Glomerular visceral epithelial cell (primary cell): ENCODE measurements around the gene DPM3.
"Not testable (repeated sequence)": the region's sequence is repeated elsewhere in the genome, so short reads cannot be mapped to it uniquely, and the experiment has no call there.

Source experiments
- DNase-seq: peaks from one replicate; pipeline ENCODE4 v3.0.0-alpha.2; 2016; ENCODE audit errors: extremely low spot score

The DPM3 gene, protein sequence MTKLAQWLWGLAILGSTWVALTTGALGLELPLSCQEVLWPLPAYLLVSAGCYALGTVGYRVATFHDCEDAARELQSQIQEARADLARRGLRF

DNA sequence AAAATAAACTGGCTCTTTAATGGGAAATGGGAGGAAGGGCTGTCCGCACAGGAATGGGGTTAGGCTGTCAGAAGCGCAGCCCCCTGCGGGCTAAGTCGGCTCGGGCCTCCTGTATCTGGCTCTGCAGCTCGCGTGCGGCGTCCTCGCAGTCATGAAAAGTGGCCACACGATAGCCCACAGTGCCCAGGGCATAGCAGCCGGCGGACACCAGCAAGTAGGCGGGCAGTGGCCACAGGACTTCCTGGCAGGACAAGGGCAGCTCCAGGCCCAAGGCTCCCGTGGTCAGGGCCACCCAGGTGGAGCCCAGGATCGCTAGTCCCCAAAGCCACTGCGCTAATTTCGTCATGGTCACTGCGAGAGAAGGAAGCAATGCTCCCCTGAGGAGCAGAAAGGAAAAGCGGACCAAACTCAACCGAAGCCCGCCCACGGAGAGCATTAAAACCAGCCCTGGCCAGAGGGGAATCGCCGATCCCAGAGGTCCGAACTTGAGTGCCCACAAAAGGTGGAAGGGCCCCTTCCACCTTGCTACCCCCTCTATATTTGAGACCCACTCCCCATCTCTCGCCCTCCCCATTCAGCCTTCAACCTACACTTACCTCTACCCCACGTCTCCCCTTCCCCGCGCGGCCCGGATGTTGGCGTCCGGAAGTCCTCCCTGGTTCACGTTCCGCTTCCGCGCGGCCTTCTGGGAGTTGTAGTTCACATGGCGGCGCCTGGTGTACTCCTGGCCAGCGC, at the start of gene DPM3:
Gene DPM3, minus strand, starts transcription at position 637 of the 735 bp plus-strand sequence. Its CDS starts 291 bp downstream, at position 346.
- peak; percentile 79 for DNase-seq

DNA sequence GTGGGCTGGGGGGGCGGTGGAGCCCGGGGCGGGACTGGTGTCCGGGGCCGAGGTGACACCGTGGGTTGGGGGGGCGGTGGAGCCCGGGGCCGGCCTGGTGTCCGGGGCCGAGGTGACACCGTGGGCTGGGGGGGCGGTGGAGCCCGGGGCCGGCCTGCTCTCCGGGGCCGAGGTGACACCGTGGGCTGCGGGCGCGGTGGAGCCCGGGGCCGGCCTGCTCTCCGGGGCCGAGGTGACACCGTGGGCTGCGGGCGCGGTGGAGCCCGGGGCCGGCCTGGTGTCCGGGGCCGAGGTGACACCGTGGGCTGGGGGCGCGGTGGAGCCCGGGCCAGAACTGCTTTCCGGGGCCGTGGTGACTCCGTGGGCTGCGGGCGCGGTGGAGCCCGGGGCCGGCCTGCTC, 49.6 kb upstream of the DPM3 start:
- DNase-seq: not testable (repeated sequence)

DNA sequence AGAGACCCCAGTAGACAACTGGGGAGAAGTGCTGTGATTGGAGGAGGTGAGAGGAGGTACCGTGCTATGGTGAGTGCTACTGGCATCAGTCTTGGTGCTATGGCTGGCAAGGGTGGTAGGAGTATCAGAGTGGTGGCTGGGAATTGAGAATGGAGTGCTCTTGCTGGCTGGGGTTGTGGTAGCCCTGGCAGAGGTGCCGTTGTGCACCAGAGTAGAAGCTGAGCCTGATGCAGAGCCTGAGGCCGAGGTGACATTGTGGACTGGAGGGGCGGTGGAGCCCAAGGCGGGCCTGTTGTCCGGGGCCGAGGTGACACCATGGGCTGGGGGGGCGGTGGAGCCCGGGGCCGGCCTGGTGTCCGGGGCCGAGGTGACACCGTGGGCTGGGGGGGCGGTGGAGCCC, 47.9 kb upstream of the DPM3 start:
- no peak for DNase-seq

DNA sequence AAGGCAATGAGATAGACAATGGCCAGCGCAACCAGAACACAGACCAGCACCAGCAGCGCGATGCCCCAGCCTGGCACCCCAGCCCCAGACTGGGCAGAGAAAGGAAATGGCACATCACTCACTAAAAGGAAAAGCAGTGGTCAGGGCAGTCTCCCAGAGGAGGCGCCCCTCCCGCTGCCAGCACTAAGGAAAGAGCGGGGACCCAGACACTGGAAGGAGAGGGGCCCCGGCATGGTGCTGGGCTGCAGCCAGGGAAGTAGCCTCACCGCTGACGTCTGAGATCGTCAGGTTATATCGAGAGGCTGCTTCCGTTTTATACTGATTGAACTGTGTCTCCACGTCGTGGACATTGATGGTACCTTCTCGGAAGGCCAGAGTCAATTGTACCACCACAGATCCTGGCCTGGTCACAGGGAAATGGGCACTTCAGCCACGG, 47.1 kb upstream of the DPM3 start:
- no peak for DNase-seq

DNA sequence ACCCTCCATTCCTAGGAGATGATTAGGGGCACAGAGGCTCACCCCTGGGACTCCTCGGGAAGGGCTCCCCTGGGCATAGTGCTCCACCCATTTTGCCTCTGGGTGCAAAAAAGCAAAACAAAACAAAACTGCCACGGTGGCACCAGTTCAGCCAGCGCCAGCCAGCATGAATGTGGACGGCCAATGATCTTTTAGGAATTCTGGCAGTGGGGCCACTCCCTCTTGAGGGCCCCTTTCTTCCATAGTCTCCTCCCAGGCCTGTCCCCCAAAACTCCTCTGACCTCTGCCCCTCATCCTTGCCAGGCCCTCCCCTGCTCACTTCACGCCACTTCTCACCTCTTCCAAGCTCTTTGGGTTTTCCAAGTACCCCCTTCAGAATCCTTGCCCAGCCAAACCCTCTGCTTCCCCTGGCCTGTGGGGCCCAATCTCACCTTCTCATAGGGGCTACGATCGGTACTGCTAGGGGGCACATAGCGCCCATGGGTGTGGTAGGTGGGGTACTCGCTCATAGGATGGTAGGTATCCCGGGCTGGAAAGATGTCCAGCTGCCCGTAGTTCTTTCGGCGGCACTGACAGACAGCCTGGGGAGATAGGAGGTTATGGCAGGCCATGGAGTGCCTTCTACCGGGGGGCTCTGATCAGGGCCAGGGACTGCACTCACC, 46.6 kb upstream of the DPM3 start:
- DNase-seq: no peak

DNA sequence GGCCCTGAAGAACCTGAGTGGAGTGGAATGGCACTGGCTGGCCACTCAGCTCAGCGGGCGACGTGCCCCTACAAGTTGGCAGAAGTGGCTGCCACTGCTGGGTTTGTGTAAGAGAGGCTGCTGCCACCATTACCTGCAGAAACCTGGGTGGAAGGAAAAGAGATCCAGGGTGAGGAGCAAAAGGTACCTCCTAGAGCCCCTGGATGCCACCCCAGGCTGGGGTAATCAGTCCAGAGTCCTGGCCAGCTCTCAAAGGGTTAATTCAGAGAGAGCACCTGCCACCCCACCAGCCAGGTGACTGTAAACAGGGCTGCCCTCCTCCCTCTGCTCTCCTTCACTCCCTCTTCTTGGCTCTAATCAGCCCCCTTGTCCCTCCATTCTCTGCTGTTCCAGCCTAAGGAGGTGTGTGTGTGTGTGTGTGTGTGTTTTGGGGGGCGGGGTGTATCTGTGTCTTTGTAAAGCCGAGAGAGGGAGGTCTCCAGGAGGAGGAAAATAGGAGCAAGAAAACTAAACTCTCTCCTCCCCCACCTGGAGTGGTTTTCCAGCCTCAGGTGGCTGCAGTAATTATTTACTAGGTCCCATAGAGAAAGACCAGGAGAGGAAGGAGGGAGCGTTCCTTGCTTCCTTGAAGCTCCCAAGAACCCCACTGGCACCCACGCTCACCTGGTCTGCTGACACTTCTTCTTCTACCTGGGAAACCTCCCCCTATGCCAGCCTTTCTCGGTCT, 45.9 kb upstream of the DPM3 start:
- DNase-seq: no peak

DNA sequence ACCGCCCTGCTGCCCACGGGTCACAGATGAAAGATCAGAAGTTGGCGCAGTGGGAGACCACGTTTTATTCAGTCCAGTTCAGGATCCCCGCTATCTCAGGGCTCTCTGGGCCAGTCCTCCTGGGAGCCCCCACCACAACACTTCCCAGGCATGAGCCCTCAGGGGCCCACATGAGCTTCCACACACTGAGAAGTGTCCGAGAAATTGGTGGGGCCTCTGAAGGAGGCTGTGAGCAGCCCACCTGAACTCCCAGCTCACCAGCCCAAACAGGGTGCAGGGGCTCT, 45.4 kb upstream of the DPM3 start:
- no peak for DNase-seq

DNA sequence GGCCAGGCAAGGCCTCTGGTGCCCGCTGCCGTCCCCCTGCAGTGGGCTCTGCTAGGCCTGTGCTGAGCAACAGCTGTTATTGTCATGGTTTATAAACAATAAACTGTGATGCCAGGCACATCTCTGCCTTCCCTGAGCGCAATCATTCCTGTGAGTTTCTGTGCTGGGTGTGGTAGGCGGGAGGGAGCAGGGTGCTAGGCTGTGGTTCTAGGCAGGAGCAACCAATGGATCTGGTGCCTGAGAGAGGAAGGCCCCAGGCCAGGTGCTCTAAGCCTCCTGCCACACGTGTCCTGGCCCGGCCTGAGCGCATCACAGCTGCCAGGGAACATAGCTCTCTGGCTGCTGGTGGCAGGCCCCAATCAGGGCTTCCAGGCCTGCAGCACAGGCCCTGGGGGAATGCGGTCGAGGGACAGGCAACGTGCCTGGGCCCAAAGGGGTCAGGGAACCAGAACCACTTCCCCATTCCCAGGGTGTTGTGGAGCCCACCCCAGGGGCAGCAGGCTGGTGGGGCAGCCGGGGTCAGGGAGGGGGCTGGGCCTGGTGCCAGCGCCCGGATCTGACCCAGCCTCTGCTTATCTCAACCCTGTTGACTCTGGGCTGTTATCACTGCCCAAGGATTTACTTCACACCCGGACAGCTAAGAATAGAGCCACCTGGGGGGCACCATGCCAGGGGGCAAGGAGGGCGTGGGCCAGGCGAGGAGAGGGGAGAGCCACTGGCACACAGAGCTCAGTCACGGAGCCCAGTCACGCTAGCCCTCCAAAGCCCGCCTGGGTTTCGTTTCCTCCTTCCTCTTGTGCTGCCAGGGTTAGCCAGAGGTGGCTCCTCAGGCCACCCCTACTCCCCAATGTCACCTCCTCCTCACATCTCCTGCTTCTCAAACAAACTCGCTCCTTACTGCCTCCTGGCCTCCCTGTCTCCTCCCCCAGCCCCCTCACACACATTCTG, 44.8 kb upstream of the DPM3 start:
- no peak for DNase-seq

DNA sequence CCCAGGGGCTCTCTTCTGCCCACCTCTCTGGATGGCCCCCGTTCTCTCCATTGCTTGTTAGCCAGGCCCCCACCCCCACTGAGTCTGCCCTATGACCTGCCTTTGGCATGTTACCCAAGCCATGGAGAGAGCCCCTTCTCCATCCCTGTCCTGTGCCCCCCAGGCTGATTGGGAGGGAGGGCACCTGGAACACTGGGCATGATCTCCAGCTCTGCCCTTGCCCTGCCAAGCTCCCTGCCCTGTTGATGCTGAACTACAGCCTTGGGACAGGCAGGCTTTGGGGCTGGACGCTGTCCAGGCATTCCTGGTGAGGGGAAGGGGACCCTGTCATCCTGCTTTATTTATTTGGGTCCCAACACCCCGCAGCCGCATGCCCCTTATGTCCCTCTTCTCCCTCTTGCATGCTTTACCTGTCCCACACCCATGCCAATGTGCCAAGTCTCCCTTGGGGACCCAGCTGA, 44.0 kb upstream of the DPM3 start:
- no peak for DNase-seq

DNA sequence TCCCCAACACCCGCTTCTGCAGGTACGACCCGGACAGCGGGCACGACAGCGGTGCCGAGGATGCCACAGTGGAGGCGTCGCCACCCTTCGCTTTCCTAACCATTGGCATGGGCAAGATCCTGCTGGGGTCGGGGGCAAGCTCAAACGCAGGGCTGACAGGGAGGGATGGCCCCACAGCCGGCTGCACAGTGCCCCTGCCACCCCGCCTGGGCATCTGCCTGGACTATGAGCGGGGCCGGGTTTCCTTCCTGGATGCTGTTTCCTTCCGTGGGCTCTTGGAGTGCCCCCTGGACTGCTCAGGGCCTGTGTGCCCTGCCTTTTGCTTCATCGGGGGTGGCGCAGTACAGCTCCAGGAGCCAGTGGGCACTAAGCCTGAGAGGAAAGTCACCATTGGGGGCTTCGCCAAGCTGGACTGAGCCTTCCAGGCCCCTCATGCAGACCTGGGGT, 43.5 kb upstream of the DPM3 start:
- no peak for DNase-seq

DNA sequence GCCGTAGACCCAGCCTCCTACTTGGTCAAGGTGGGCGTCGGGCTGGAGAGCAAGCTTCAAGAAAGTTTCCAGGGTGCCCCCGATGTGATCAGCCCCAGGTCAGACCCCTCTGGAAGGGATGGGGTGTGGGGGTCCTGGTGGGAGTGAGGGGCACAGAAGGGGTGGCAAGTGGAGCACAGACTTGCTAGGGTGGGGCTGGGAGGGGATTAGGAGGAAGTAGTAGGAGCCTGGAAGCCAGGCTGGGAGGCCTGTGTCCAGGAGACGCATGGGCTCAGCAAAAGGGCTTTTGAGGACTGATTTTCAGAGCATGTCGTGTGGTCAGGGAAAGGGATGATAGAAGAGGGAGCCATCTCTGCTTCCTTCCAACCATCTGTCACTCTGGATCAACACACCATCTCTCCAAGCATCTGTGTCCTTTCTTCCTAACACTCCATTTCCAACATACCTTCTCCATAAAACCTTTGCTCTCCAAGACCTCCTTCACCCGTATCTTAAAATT, 41.8 kb upstream of the DPM3 start:
- no peak for DNase-seq

DNA sequence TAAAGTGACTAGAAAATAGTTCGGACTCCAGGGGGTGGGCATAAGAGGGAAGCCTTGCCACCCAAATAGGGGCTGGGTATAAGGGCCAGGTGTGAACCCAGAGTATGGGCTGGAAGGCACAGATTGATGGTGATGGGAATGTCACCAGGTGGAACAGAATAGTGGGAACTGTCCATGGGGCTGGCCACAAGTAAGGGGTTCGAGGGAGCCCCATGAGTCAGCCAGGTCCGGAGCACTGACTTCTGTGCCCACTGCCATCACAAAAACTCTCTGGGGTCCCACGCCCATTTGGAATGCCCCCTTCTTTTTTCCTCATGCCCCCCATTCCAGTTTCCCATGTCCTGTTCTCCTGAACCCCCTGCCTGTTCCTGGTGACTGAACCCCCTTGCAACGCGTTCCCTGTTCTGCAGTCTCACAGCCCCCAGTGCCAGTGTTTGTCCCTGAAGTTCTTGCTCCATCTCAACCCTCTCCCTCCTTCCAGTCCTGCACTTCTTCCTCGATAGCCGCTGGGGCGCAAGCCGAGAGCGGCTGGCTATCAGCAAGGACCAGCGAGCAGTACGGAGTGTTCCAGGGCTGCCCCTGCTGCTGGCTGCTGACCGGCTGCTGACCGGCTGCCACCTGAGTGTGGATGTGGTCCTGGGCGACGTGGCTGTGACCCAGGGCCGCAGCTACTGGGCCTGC, 41.2 kb upstream of the DPM3 start:
- DNase-seq: no peak

DNA sequence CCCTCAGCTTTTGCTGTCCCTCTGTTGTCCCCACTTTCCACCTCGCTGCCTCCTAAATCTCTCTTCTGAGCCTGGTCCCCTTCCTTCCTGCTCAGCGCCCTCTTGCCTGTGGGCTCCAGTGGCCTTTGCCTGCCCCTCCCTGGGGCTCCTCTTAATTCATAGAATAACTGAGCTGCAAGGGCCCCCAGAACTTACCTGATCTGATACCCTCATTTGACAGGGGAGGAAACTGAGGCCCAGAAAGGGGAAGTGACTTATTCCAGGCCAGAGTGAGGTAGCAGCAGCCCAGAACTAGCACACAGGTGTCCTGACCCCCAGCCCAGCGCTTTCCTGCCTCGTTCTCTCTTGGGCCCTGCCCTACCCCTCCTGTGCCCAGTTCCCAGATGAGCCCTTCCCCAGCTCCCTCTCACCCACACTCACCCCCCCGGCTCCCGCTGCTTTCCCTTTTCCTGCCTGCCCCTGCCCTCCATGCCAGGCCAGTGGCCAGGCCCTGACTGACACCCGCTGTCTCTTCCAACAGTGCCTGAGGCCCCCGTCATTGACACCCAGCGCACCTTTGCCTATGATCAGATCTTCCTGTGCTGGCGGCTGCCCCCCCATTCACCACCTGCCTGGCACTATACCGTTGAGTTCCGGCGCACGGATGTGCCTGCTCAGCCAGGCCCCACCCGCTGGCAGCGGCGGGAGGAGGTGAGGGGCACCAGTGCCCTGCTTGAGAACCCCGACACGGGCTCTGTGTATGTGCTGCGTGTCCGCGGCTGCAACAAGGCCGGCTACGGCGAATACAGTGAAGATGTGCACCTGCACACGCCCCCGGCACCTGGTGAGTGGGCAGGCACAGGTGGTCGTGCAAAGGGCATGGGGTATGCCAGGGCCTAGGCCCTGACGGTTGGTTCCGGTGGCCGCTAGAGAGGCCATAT, 39.0 kb upstream of the DPM3 start:
- no peak for DNase-seq

DNA sequence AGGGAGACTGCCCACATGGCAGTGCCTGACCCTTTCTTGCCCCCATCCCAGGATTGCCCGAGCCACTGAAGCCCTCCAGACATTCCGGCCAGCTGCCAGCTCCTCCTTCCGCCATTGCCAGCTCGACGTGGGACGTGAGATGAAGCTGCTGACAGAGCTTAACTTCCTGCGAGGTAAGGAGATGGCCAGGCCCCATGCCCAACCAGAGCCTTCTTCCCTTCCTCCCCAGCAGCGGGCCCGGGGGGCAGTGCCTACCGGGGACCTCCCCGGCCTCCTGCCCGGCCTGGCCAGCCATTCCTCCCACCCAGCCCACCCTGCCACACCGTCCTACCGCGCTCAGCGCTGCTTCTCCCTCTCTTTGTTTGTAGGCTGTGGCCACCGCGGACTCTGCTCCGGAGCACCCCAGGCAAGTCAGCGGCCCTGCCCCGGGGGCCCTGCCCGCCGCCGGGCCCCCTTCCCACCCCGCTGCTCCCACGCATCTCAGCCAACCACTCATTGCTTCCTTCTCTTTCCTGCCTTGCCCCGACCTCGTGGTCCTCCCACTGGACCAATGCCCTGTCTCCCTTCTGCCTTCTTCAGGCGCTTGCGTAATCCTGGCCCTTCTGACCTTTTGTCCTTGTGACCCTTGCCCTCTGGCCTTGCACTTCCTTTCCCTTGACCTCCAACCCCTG, 38.2 kb upstream of the DPM3 start:
- DNase-seq: no peak

DNA sequence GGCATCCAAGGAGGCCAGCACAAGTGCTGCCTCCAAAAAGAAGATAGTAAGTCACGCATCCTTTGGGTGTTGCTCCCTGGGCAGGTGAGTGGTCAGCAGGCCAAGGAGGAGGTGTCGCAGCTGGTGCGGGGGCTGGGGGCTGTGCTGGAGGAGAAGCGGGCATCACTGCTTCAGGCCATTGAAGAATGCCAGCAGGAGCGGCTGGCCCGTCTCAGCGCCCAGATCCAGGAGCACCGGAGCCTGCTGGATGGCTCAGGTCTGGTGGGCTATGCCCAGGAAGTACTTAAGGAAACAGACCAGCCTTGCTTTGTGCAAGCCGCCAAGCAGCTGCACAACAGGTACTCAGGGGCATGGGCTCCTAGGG, 37.6 kb upstream of the DPM3 start:
- no peak for DNase-seq

DNA sequence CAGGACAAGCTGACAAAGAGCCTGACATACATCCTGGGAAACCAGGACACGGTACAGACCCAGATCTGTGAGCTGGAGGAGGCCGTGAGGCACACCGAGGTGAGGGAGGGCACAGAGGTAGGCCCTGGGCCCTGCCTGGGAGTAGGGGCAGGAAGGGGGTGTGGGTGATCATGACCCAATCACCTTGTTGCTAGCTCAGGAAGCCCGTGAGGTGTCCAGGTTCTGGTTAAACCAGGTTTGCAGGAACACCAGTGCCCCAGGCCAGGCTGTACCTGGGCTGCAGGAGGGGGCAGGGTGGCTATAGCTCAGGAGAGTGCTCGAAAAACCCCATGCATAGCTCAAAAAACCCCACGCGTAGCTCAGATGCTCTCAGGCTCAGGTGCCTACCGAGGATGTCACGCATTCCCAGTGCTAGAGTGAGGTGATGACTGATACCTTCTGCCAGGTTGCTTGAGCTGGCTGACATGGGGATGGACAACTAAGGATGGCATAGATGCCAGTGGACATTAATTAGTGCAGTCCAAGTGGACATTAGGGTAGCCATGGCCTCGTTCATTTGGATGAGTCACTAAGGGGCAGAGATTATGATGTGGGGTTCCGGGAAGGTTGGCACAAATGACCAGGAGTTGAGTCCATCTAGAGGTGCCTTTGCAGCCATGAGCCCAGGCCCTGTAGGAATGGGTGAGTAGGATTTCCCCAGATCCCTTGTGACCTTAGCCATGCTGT, 37.0 kb upstream of the DPM3 start:
- no peak for DNase-seq

DNA sequence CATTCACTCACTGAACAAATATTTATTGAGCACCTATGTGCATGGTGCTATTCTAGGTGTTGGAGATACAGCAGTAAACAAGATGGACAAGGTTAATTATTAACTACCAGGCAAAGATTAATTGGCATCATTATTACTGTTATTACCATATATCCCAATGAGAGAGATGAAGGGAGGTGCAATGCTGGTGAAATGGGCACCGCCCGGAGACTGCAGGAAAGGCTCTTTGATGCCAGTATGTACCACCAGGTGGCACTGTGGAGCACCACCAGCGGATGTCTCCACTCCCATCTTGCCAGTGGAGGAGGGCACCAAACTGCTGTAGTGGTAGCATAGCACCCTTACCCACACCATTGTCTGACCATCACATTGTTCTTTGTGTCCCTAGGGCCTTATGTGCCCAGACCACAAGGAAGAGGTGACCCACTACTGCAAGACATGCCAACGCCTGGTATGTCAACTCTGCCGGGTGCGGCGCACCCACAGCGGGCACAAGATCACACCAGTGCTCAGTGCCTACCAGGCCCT, 36.3 kb upstream of the DPM3 start:
- peak; percentile 79 for DNase-seq

DNA sequence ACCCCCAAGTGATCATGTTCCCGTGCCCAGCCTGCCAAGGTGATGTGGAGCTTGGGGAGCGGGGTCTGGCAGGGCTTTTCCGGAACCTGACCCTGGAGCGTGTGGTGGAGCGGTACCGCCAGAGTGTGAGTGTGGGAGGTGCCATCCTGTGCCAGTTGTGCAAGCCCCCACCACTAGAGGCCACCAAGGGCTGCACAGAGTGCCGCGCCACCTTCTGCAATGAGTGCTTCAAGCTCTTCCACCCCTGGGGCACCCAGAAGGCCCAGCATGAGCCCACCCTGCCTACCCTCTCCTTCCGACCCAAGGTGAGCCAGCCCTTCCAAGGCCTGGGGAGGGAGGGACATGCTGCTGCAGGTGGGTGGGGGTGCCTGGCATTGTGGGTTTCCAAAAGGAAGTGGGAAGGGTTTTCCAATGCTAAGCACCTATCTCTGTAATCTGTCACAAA, 35.6 kb upstream of the DPM3 start:
- no peak for DNase-seq
